Skeletal muscle satellite cell (primary cell): ENCODE results near the gene USH1G.

ENCODE experiments used
- H3K27me3 ChIP-seq: 2 replicates; pipeline ENCODE4 v1.7.0; 2013; ENCODE audit warnings: low read length; ENCODE audit not compliant: control insufficient read depth, insufficient read depth
- H3K36me3 ChIP-seq: 2 replicates; pipeline ENCODE4 v1.7.0; 2013; ENCODE audit warnings: mild to moderate bottlenecking, control low read depth, low read length; ENCODE audit not compliant: insufficient read depth
- H3K4me1 ChIP-seq: 2 replicates; pipeline ENCODE4 v1.7.0; 2013; ENCODE audit warnings: low read length; ENCODE audit not compliant: control insufficient read depth, insufficient read depth
- H3K4me2 ChIP-seq: 2 replicates; pipeline ENCODE4 v1.7.0; 2013; ENCODE audit warnings: mild to moderate bottlenecking, low read length
- H3K4me3 ChIP-seq: 2 replicates; pipeline ENCODE4 v1.7.0; 2013; ENCODE audit warnings: low read length
- H3K9ac ChIP-seq: 2 replicates; pipeline ENCODE4 v1.7.0; 2013; ENCODE audit warnings: mild to moderate bottlenecking, low read depth, low read length, moderate library complexity
- H3K9me3 ChIP-seq: replicated peaks from 2 replicates; pipeline ENCODE4 v1.7.0; 2013; ENCODE audit warnings: mild to moderate bottlenecking, control low read depth, low read length

The USH1G gene

DNA sequence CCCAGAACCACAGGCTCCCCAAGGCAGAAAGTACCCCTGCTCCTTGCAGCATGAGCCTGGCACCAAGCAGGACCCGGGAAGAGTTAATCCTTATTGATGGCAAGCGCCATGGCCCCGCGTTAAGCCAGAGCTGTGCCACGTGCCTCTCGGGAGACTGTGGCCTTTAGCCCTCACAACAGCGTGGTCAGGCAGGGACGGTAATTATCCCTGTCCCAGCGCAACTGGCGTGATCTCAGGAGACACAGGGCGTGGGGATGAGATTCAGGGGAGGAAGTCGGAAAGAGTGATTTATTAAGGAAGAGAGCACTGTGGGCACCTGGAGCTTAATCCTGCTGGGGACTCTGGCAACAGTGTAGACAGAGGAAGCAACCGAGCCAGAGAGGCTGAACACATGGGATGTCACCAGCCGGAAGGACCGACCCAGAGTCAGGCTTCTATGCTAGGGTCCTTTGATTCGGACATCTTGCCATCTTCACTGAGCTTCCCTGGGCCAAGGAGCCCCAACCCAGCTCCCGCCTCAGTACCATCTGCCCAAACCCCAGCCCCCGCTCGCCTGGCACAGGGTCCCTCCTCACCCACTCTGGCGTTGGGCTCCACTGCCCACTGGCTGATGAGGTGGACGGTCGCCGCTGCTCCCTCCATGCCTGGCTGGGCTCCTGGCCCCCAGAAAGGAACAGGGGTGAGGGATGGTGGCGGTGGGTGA, 29.5 kb upstream of the USH1G start:
- Histone ChIP-seq H3K4me1 (no peaks in the 10 kb centered on the region), H3K36me3 (no peaks in the 10 kb centered on the region), H3K9ac (no peak overlapping the region), H3K9me3 (no peaks in the 10 kb centered on the region), H3K4me2 (no peak overlapping the region), H3K4me3 (no peak overlapping the region), H3K27me3 (peaks cover 54% of the 10 kb centered on the region)

DNA sequence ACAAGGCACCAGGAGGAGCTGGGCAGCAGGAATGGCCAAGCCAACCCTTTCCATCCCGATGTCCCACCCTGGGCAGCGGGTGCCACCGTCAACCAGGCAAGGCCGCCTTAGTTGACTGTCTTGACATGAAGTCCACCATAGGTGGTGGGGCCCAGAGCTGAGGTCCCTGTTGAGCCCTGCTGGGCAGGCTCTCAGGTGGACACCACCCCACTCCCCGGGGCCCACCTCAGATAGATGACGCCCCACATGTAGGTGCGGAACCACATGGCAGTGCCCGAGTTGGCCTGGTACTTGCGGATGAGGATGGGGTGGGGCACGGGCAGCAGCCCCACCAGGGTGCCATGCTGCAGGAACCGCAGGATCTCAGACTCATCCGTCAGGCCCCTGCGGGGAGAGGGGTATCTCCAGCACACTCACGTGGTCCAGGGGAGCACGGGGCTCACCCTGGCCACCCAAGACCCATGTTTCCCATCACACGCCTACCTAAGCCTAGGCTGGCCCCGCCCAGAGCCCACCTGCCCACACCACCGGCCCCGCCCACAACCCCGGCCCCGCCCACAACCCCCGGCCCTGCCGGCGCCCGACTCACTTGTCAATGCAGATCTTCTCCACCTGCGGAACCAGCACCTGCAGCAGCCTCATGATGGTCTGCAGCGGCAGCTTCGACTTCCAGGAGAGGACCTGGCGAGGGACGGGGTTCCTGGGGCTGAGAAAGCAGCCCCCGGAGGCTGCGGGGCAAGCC, 28.8 kb upstream of the USH1G start:
- Histone ChIP-seq H3K27me3 (peaks cover 61% of the 10 kb centered on the region), H3K4me2 (no peak overlapping the region), H3K9me3 (no peaks in the 10 kb centered on the region), H3K9ac (no peak overlapping the region), H3K4me3 (no peak overlapping the region), H3K4me1 (no peaks in the 10 kb centered on the region), H3K36me3 (no peaks in the 10 kb centered on the region)

DNA sequence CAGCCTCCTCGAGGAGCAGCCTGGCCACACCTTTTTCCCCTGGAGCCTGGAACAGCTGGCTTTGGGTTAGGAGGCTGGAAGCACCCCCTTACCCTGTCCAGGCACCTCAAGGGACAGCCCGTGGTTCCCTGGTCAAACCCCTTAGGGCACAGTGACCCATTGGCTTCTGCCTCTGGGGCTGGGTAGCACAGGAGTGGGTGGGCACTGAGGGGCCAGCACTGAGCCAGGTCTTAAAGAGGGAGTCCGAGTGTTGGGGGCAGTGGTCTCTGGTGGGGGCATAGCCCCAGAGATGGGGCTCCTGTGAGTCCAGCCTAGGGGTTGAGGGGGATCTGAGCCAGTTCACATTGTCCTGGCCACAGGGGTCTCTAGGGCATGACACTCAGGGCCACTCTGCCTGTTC, 28.0 kb upstream of the USH1G start:
- Histone ChIP-seq H3K9me3 (no peaks in the 10 kb centered on the region), H3K36me3 (no peaks in the 10 kb centered on the region), H3K4me1 (no peaks in the 10 kb centered on the region), H3K4me2 (no peak overlapping the region), H3K9ac (no peak overlapping the region), H3K27me3 (peaks cover 67% of the 10 kb centered on the region), H3K4me3 (no peak overlapping the region)

DNA sequence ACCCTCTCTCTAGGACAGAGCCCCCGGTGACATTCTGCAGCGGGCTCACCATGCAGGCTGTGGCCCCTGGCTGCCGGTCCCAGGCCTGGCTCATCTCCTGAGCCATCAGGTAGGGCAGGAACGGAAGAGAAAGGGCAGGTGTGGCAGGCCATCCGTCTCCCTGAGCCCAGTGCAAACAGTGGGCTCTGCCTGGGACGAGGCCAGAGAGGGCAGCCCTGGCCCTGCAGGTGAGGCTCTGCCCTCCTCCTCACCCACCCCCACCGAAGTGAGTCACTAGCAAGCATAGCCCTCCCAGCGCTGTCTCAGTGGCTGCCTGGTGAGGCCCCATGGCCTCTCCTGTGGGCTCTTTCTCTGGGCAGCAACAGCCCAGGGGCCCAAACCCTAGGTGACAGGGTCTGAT, 27.2 kb upstream of the USH1G start:
- Histone ChIP-seq H3K9ac (no peak overlapping the region), H3K36me3 (no peaks in the 10 kb centered on the region), H3K9me3 (no peaks in the 10 kb centered on the region), H3K27me3 (peaks cover 70% of the 10 kb centered on the region), H3K4me3 (no peak overlapping the region), H3K4me1 (no peaks in the 10 kb centered on the region), H3K4me2 (no peak overlapping the region)

DNA sequence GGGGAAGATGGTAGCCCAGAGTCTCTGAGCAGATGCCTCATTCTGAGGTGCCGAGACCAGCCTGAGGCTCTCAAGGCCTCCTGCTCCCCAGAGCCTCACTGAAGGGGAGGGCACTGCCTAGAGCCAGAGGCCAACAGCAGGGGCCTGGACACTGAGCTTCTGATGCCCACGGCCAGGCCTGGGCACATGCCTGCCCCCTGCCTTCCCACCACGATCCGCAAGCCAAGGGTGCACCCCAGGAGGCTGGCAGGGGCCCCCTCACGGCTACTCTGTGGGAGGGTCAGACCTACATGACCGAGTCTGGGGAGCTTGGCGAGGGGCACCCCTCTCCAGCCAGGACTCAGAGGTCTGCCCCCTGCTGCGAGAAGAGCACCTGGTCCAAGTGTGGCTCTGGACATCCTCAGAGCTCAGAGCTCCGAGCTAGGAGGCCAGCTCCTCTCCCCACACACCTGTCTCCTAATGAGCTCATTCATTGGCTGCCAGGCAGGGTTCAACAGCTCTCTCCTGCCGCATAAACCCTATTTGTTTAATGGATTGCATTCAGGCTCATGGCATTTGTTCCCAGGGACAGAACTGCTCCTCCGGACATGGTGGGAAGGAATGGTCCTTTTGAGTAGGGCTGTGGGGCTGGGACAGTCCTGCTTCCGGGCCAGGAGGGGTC, 26.5 kb upstream of the USH1G start:
- Histone ChIP-seq H3K27me3 (peaks cover 70% of the 10 kb centered on the region), H3K4me2 (no peak overlapping the region), H3K4me3 (no peak overlapping the region), H3K36me3 (no peaks in the 10 kb centered on the region), H3K4me1 (no peaks in the 10 kb centered on the region), H3K9me3 (no peaks in the 10 kb centered on the region), H3K9ac (no peak overlapping the region)

DNA sequence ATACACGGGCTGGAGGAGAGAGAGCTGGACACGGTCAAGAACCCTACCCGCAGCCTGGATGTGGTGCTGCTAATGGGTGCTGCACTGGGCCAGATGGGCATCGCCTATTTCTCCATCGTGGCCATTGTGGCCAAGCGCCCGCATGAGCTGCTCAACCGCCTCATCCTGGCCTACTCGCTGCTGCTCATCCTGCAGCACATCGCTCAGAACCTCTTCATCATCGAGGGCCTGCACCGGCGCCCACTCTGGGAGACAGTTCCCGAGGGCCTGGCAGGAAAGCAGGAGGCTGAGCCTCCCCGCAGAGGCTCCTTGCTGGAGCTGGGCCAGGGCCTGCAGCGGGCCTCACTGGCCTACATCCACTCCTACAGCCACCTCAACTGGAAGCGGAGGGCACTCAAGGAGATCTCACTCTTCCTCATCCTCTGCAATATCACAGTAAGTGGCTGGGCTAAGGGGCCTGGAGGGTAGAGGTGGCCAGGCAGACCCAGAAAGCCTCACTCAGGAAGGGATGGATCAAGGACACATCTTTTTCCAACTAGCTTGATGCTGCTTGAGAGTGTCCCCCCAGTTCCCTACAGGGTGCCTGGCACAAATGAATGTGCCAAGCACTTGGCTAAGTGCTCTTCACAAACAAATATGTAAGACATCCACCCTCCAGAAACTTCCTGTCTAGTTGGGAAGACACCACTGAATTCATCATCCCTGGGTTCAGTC, 24.1 kb upstream of the USH1G start:
- H3K4me3 ChIP-seq, result no peak overlapping the region
- no peak overlapping the region for H3K4me2 ChIP-seq
- no peak overlapping the region for H3K9ac ChIP-seq
- H3K27me3 ChIP-seq, result peaks cover 81% of the 10 kb centered on the region
- H3K4me1 ChIP-seq, result no peaks in the 10 kb centered on the region
- H3K9me3 ChIP-seq, result no peaks in the 10 kb centered on the region
- no peaks in the 10 kb centered on the region for H3K36me3 ChIP-seq

DNA sequence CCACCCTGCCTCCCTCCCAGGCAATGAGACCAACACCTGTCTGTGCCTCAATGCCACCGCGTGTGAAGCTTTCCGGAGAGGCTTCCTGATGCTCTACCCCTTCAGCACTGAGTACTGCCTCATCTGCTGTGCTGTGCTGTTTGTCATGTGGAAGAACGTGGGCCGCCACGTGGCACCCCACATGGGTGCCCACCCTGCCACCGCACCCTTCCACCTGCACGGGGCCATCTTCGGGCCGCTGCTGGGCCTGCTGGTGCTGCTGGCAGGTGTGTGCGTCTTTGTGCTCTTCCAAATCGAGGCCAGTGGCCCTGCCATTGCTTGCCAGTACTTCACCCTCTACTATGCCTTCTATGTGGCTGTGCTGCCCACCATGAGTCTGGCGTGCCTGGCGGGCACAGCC, 23.6 kb upstream of the USH1G start:
- Histone ChIP-seq H3K9me3 (no peaks in the 10 kb centered on the region), H3K36me3 (no peaks in the 10 kb centered on the region), H3K4me2 (no peak overlapping the region), H3K4me1 (no peaks in the 10 kb centered on the region), H3K27me3 (peaks cover 83% of the 10 kb centered on the region), H3K9ac (no peak overlapping the region), H3K4me3 (no peak overlapping the region)

DNA sequence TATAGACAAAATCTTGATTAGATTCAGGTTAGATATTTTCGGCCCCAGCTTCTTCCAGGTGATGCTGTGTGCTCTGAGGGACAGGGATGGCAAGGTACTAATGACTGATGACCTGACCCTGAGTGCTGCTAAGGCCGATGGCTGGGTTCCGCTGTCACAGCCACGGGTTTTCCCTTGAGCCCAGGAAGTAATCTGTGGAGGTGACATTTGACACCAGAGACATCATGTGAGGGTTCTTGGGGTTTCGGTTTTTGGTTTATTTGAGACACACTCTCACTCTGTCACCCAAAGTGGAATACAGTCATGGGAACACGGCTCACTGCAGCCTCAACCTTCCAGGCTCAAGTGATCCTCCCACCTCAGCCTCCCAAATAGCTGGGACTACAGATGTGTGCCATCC, 22.5 kb upstream of the USH1G start:
- peaks cover 83% of the 10 kb centered on the region for H3K27me3 ChIP-seq
- no peaks in the 10 kb centered on the region for H3K4me1 ChIP-seq
- no peaks in the 10 kb centered on the region for H3K36me3 ChIP-seq

DNA sequence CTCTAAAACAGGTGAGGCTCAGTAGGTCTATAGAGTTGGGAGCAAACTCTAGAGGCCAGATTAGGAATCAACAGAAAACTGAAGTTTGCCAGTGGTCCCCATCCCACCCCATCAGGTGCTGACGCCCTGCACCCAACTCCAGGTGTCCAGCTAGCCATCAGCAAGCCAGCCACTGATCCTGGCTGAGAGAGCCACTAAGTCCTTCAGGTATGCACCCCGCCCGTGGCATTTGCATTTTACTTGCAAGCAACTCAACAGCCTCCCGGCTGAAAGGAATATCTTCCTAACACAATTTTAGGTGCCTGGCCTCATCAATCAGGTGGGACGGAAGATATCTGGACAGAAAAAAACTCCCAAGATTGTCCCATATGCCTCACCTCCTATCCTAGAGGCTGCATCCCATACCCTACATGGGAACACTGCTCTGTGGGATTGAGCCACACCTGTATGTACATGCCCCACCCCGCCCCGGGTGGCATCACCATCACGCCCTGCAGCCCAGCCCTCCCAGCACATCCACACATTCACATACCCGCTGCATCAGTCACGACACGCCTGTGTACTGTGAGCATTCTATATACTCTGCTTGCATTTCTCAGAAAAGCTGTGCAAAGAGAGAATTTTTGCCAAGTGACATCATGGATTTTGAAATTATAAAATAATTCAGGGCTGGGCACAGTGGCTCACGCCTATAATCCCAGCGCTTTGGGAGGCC, 20.9 kb upstream of the USH1G start:
- Histone ChIP-seq H3K27me3 (peaks cover 77% of the 10 kb centered on the region), H3K4me2 (no peak overlapping the region), H3K9ac (no peak overlapping the region)

More for the DNA sequence above, 22.5 kb upstream of the USH1G start:
- no peak overlapping the region for H3K4me3 ChIP-seq
- H3K9ac ChIP-seq, result no peak overlapping the region
- H3K9me3 ChIP-seq, result no peaks in the 10 kb centered on the region
- no peak overlapping the region for H3K4me2 ChIP-seq

DNA sequence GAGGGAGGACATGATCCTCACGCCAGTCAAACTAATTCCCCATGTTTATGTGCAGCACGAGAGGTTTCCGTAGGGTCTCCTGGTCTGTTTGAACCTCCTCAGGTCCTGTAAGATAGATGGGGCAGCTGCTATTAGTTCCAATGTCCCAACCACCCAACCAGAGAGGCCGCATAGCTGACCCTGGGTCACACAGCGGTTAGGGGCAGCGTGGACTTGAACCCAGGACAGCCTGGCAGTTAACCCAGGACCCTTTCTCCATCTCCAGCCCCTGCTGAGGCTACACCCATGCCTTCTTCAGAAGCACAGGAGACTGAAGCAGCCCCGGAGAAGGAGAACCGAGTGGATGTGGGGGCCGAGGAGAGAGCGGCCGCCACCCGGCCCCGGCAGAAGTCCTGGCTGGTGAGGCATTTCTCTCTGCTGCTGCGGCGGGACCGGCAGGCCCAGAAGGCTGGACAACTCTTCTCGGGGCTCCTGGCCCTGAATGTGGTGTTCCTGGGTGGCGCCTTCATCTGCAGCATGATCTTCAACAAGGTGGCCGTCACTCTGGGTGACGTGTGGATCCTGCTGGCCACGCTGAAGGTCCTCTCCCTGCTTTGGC, 18.2 kb upstream of the USH1G start:
- Histone ChIP-seq H3K4me1 (no peaks in the 10 kb centered on the region), H3K27me3 (peaks cover 80% of the 10 kb centered on the region), H3K9me3 (no peaks in the 10 kb centered on the region), H3K9ac (no peak overlapping the region), H3K4me2 (no peak overlapping the region), H3K36me3 (no peaks in the 10 kb centered on the region), H3K4me3 (no peak overlapping the region)

More for the DNA sequence above, 20.9 kb upstream of the USH1G start:
- no peaks in the 10 kb centered on the region for H3K36me3 ChIP-seq
- no peak overlapping the region for H3K4me3 ChIP-seq
- H3K4me1 ChIP-seq, result no peaks in the 10 kb centered on the region
- no peaks in the 10 kb centered on the region for H3K9me3 ChIP-seq
